SU-DHL-6 (cell line): ENCODE data around the gene MS4A4A.

Experiments used
- CTCF ChIP-seq: fragments of 200-600 bp; sonication (generic); IDR thresholded peaks from one replicate; pipeline ENCODE4 v1.5.1; 2017; ENCODE audit warnings: antibody characterized with exemption, mild to moderate bottlenecking, low read length, moderate library complexity; ENCODE audit not compliant: insufficient read depth, poor library complexity, severe bottlenecking
- EZH2phosphoT487 ChIP-seq: fragments of 200-600 bp; sonication (generic), shearing (Covaris generic); conservative IDR thresholded peaks from 2 replicates; pipeline ENCODE4 v1.6.1; 2018; ENCODE audit warnings: mild to moderate bottlenecking, antibody characterized with exemption, low read length, moderate library complexity, mixed read lengths

GRCh38 chr11:60303661-60304060 lies 23.2 kb downstream of the MS4A4A start:
- TF ChIP-seq CTCF (no peak), EZH2phosphoT487 (no peak)
